Epidermal melanocyte (primary cell): ENCODE results near the gene TMEM50B.
"Not testable (repeated sequence)": the region's sequence is repeated elsewhere in the genome, so short reads cannot be mapped to it uniquely, and the experiment has no call there.

ENCODE experiments used
- DNase-seq: peaks from one replicate; pipeline ENCODE4 v3.0.0; 2011; ENCODE audit warnings: low spot score; ENCODE audit not compliant: insufficient read length

The TMEM50B gene

DNA sequence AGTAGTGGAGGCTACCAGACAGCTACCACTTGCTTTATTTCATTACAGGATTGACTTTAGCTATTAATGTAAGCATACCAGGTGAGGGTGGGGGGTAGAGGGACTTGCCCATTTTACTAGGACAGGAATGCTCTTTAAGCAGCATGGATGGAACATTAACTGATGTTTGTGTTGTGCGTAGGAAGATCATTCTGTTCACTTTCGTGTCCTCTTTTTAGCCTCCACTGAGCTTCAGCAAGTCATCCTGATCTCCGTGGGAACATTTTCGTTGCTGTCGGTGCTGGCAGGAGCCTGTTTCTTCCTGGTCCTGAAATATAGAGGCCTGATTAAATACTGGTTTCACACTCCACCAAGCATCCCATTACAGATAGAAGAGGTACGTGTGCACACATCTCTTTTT, 47.3 kb downstream of the TMEM50B start:
- DNase-seq, result no peak

GRCh38 chr21:33430858-33431257, 48.9 kb downstream of the TMEM50B start:
- no peak for DNase-seq

- no peak for DNase-seq
Observed at GRCh38 chr21:33428669-33429068, 51.1 kb downstream of the TMEM50B start.

- DNase-seq, result no peak
Observed at GRCh38 chr21:33427051-33427450, 52.7 kb downstream of the TMEM50B start.

- DNase-seq, result no peak
Observed at GRCh38 chr21:33425825-33426224, 53.9 kb downstream of the TMEM50B start.

GRCh38 chr21:33424214-33424613, 55.6 kb downstream of the TMEM50B start:
- DNase-seq, result no peak

- no peak for DNase-seq
Observed at GRCh38 chr21:33421713-33422393, 57.9 kb downstream of the TMEM50B start.

GRCh38 chr21:33419538-33420123, 60.1 kb downstream of the TMEM50B start:
- DNase-seq, result no peak

- DNase-seq, result no peak
Observed at GRCh38 chr21:33418691-33419090, 61.1 kb downstream of the TMEM50B start.

DNA sequence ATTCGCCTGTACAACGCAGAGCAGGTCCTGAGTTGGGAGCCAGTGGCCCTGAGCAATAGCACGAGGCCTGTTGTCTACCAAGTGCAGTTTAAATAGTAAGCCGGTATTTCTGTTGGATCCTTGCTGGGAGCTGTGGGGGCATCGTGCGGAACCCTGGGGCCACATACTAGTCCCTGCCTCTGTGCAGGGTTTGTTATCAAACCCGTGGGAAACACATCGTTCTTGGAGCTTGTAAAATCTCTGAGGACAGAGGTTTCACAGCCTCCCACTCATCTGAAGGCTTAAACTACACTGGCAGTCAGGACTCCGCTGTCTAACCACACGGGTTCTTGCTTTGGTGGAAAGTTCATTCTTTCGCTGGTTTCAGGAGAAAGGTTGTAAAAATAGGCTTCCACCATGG, 64.8 kb downstream of the TMEM50B start:
- DNase-seq, result no peak

GRCh38 chr21:33414068-33414467, 65.7 kb downstream of the TMEM50B start:
- no peak for DNase-seq

DNA sequence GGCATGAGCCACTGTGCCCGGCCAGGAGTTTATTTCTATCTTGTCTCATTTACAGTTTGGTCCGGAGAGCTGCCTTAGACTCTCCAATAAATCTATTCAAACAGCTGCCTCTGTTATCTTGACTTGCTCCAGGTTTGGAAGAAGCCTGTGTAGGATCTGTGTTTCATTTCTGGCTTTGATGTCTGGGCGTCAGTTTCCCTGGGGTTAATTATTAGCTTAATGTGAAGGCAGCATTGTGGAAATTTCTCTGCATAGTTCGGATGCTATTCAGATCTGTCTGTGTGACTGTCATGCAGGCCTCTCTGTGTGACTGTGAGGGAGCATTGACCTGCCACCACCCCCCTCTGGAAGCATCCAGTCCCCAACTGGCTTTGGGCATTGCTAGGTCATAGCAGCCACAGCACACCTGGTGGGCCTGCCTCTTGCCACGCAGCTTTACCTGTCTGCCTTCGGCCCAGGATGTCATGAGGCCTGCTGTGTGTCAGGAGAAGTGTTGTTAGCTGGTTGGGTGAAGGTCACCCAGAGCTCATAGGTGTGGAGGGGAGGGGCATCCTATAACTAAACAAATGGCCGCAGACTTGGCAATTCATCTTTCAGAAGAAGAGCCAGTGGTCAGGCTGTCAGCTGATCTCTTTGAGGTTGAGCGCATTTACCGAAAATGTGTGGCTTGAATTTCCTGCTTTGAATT, 66.8 kb downstream of the TMEM50B start:
- DNase-seq, result no peak

- DNase-seq, result not testable (repeated sequence)
Observed at GRCh38 chr21:33412439-33412831, 67.3 kb downstream of the TMEM50B start.

- no peak for DNase-seq
Observed at GRCh38 chr21:33411949-33412430, 67.8 kb downstream of the TMEM50B start.

- DNase-seq, result no peak
Observed at GRCh38 chr21:33406493-33406892, 73.3 kb downstream of the TMEM50B start.

DNA sequence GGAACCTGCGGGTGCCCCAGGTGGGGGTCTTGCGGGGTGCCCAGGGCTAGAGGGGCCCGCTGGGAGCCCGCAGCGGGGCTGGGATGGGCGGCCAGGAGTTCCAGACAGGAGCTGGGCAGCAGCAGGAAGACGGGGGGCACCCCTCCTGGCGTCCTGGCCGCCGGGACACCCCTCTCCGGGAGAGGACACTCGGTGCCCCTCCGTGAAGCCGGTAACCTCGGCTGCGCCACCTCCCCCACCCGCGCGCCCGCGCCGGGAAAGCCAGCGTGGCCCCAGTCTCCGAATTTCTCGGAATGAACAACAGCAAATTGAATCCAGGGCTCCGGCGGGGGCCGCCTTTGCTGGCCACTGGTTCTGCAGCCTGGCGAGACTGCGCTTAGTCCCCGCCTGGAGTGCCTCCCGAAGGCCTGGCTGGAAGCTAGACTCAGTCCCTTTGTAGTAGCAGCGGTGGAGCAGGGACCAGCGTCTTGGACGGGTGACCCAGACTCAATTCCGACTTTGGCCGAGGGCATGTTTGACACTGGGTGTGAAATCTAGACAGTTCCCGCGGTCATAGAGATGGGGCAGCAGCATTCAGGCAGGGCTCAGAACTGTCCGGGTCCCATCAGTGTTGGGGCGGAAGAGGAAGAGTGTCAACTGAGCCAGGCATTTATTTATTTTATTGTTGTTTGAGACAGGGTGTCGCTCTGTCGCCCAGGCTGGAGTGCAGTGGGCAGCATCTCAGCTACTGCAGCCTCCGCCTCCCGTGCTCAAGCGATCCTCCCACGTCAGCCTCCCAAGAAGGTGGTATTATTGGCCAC, 75.8 kb downstream of the TMEM50B start:
- no peak for DNase-seq

DNA sequence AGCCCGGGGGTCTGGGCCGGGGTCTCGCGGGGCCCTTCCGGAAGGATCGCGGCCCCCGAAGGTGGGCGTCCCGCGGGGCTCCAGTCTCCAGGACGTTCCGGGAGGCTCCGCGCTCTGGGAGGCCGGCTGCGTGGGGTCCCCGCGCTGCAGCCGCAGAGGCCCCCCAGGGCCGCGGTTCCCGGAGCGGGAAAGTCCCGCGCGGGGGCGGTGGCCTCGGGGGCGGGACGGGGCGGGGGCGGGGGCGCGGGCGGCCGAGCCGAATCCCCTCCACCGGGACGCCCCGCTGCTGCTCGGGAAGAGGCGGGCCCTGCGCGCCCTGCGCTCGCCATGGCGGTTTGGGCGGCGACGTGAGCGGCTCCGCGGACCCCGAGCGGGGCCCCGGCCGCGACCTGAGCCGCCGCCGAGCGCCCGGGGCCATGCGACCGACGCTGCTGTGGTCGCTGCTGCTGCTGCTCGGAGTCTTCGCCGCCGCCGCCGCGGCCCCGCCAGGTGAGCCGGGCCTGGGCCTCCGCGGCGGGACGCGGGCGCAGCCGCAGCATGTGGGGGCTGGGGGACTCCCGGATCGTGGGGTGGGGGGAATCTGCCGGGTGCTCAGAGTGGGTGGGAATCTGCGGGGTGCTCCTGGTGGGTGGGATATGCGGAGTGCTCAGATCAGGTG, 76.5 kb downstream of the TMEM50B start, which contains the start of gene IFNGR2:
IFNGR2 (plus strand) TSS at position 286 of the 658 bp plus-strand sequence; CDS start at position 417, 131 bp downstream.
- DNase-seq, result peak; percentile 27

GRCh38 chr21:33402001-33402979, 77.5 kb downstream of the TMEM50B start:
- peak; percentile 57 for DNase-seq

- DNase-seq, result peak; percentile 36
Observed at GRCh38 chr21:33401630-33401992, 78.2 kb downstream of the TMEM50B start.
